Measurements from ENCODE around the gene NPTX1.

The NPTX1 gene

GRCh38 chr17:80518392-80518791 lies 42.0 kb upstream of the NPTX1 start:
- no peak for DNase-seq (ENCODE audit: low read depth)
- TF ChIP-seq, protein P1, sequence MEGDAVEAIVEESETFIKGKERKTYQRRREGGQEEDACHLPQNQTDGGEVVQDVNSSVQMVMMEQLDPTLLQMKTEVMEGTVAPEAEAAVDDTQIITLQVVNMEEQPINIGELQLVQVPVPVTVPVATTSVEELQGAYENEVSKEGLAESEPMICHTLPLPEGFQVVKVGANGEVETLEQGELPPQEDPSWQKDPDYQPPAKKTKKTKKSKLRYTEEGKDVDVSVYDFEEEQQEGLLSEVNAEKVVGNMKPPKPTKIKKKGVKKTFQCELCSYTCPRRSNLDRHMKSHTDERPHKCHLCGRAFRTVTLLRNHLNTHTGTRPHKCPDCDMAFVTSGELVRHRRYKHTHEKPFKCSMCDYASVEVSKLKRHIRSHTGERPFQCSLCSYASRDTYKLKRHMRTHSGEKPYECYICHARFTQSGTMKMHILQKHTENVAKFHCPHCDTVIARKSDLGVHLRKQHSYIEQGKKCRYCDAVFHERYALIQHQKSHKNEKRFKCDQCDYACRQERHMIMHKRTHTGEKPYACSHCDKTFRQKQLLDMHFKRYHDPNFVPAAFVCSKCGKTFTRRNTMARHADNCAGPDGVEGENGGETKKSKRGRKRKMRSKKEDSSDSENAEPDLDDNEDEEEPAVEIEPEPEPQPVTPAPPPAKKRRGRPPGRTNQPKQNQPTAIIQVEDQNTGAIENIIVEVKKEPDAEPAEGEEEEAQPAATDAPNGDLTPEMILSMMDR (IDR thresholded peaks at IDR 0.05; ENCODE audit: insufficient read depth, low read depth, low read length, missing control alignments), result no peak
- H3K4me3 ChIP-seq (ENCODE audit: low read depth, low read length), result no peak overlapping the region

DNA sequence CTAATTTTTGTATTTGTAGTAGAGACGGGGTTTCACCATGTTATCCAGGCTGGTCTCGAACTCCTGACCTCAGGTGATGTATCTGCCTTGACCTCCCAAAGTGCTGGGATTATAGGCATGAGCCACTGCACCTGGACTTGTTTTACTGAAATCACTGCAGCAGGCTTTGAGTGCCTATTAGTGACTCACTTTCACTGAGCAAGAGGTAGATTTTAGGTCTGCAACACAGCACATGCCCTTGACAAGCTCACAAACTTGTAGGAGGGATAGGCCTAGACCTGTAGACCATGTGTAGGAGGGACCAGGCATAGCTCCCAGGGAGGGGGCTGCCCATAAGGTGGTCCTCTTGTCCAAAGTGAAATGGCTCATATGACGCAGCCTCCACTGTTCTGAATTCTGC lies 41.2 kb upstream of the NPTX1 start:
- DNase-seq (ENCODE audit: low read depth), result no peak
- TF ChIP-seq, protein P1 (IDR thresholded peaks at IDR 0.05; ENCODE audit: insufficient read depth, low read depth, low read length, missing control alignments), result no peak
- no peak overlapping the region for H3K4me3 ChIP-seq (ENCODE audit: low read depth, low read length)

- H3K4me3 ChIP-seq (ENCODE audit: low read depth, low read length), result no peak overlapping the region
- TF ChIP-seq, protein P1 (IDR thresholded peaks at IDR 0.05; ENCODE audit: insufficient read depth, low read depth, low read length, missing control alignments), result no peak
- DNase-seq (ENCODE audit: low read depth), result no peak
Measured at GRCh38 chr17:80516171-80516932, 39.9 kb upstream of the NPTX1 start.

GRCh38 chr17:80513892-80514291 lies 37.5 kb upstream of the NPTX1 start:
- H3K4me3 ChIP-seq (ENCODE audit: low read depth, low read length), result no peak overlapping the region
- no peak for DNase-seq (ENCODE audit: low read depth)
- TF ChIP-seq, protein P1 (IDR thresholded peaks at IDR 0.05; ENCODE audit: insufficient read depth, low read depth, low read length, missing control alignments), result no peak

- no peak overlapping the region for H3K4me3 ChIP-seq (ENCODE audit: low read depth, low read length)
- no peak for DNase-seq (ENCODE audit: low read depth)
- TF ChIP-seq, protein P1 (IDR thresholded peaks at IDR 0.05; ENCODE audit: insufficient read depth, low read depth, low read length, missing control alignments), result no peak
Measured at GRCh38 chr17:80513201-80513600, 36.8 kb upstream of the NPTX1 start.

GRCh38 chr17:80512233-80512632 lies 35.8 kb upstream of the NPTX1 start:
- TF ChIP-seq, protein P1 (IDR thresholded peaks at IDR 0.05; ENCODE audit: insufficient read depth, low read depth, low read length, missing control alignments), result no peak
- H3K4me3 ChIP-seq (ENCODE audit: low read depth, low read length), result no peak overlapping the region
- DNase-seq (ENCODE audit: low read depth), result no peak
